Uterus (tissue), 2 donors: ENCODE data around the gene TMEM54.

Source experiments
- POLR2A ChIP-seq, 2 donors: fragments of 450-650 bp; IDR thresholded peaks; one replicate each; pipeline ENCODE4 v1.6.1; 2016; ENCODE audit warnings: antibody characterized with exemption in 2 of 2, mild to moderate bottlenecking in 1 of 2, moderate library complexity in 1 of 2
- TF ChIP-seq, protein P1 (sequence below), 4 experiments: fragments of 200-600 bp in 2 of 4; fragments of 450-650 bp in 2 of 4; sonication (generic) in 2 of 4; IDR thresholded peaks; one replicate each; pipeline ENCODE4 v1.5.1; 2016 to 2019; ENCODE audit warnings: antibody characterized with exemption in 4 of 4, mild to moderate bottlenecking in 2 of 4, moderate library complexity in 1 of 4

DNA sequence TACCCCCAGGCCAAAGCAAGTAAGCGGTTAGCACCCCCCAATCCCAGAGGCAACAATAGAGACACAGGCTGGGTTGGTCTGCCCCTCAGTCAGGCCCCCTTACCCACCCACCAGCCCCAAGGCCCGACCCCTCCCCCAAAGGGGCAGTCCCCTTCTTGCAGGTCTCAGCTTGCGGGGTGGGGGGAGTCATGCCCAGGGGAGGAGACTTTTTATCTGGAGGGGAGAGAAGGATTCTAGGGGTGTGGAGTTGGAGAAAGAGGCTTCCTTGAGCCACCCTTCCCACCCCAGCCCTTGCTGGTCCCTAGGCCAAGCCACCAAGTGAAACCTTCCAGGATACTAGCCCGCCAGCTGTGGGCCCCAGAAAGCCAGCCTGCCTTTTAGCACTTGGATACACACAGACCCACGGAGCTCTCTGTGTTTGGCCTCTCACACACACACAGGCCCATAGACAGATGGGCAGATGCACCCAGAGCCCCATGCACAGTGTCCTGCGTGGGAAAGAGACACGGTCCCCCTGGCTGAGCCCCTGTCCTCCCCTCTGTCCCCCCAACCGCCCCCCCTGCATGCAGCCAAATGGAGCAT lies 7.1 kb downstream of the TMEM54 start:
- TF ChIP-seq, protein P1, sequence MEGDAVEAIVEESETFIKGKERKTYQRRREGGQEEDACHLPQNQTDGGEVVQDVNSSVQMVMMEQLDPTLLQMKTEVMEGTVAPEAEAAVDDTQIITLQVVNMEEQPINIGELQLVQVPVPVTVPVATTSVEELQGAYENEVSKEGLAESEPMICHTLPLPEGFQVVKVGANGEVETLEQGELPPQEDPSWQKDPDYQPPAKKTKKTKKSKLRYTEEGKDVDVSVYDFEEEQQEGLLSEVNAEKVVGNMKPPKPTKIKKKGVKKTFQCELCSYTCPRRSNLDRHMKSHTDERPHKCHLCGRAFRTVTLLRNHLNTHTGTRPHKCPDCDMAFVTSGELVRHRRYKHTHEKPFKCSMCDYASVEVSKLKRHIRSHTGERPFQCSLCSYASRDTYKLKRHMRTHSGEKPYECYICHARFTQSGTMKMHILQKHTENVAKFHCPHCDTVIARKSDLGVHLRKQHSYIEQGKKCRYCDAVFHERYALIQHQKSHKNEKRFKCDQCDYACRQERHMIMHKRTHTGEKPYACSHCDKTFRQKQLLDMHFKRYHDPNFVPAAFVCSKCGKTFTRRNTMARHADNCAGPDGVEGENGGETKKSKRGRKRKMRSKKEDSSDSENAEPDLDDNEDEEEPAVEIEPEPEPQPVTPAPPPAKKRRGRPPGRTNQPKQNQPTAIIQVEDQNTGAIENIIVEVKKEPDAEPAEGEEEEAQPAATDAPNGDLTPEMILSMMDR (IDR thresholded peaks at IDR 0.05) = no peak
- TF ChIP-seq POLR2A (IDR thresholded peaks at IDR 0.05) = no peak
